ENCODE data around the gene GPRIN1.

DNA sequence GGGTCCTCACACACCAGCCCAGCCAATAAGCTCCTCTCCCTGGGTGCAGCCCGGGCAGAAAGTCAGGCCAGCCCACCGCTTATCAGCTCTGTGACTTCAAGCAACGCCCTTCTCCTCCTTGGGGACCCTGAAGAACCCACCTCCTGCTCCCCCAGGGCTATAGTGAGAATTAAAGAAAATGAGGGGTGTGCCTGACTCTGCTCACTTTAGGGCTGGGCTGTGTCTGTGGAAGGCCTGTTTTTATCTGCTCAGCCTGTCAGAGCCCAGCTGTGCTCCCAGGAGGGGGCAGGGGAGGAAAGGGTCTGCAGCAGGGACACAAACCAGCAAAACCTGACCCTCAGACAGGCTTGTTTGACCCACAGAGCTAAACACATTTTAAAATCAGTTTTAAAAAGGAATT, 3.9 kb downstream of the GPRIN1 start:
- TF ChIP-seq CTCF (IDR thresholded peaks at IDR 0.05; ENCODE audit: insufficient read depth, low read length) (no peak), REST (IDR thresholded peaks at IDR 0.05; ENCODE audit: insufficient replicate concordance, low read depth) (no peak)

Data from HL-60 (cell line).